ENCODE data around the gene NEK7.

- TF ChIP-seq CTCF (conservative IDR thresholded peaks at IDR 0.05) (no peak), ZFX (IDR thresholded peaks at IDR 0.05) (no peak)
Observed at GRCh38 chr1:198113342-198113750, 43.5 kb upstream of the NEK7 start.

Data from C4-2B (cell line).